OCI-LY7 (cell line): Measurements from ENCODE around the gene INTS11. TPM values are rescaled to one million over a fixed set of nuclear protein-coding genes. Genes with fewer than 3 reads are reported as not detected.

Source experiments
- BruUV-seq: library from RNA; stranded (reverse); fragments of 400-500 nt; replicated peaks from 2 replicates; lab custom pipeline; 2021; lab: Mats Ljungman, UMichigan
- CTCF ChIA-PET: fragments of 300-600 bp; sonication (Branson Sonifier 250); formaldehyde crosslinking; loops from one replicate; lab custom pipeline; 2022; ENCODE audit warnings: antibody characterized with exemption; ENCODE audit not compliant: unreplicated experiment; lab: Charles Lee
- POLR2A ChIA-PET: fragments of 300-600 bp; sonication (Branson Sonifier 250); formaldehyde crosslinking; loops from one replicate; lab custom pipeline; 2022; ENCODE audit warnings: antibody characterized with exemption; lab: Charles Lee
- DNase-seq: peaks from one replicate; pipeline ENCODE4 v3.0.0-alpha.2; 2015; ENCODE audit warnings: low spot score
- H2AFZ ChIP-seq: fragments of 200-600 bp; sonication (generic), shearing (Covaris generic); 2 replicates; pipeline ENCODE4 v1.6.1; 2014; ENCODE audit warnings: mild to moderate bottlenecking, antibody characterized with exemption, low read length, moderate library complexity
- H3K27ac ChIP-seq: fragments of 200-600 bp; sonication (generic); 2 replicates; pipeline ENCODE4 v1.5.1; 2014; ENCODE audit warnings: mixed run types, low read depth, mild to moderate bottlenecking, moderate library complexity, low read length, inconsistent platforms; ENCODE audit not compliant: poor library complexity, severe bottlenecking
- H3K36me3 ChIP-seq: fragments of 200-600 bp; sonication (generic); 2 replicates; pipeline ENCODE4 v1.6.1; 2014; ENCODE audit warnings: mild to moderate bottlenecking, antibody characterized with exemption, low read length, moderate library complexity, mixed read lengths; ENCODE audit not compliant: insufficient read depth
- H3K4me1 ChIP-seq: fragments of 200-600 bp; sonication (generic); 2 replicates; pipeline ENCODE4 v1.5.1; 2014; ENCODE audit warnings: mild to moderate bottlenecking, low read length; ENCODE audit not compliant: insufficient read depth, poor library complexity, severe bottlenecking
- H3K4me2 ChIP-seq: fragments of 200-600 bp; sonication (generic); 2 replicates; pipeline ENCODE4 v1.6.1; 2014; ENCODE audit warnings: mild to moderate bottlenecking, low read length
- H3K4me3 ChIP-seq: fragments of 200-600 bp; sonication (generic); 2 replicates; pipeline ENCODE4 v1.5.1; 2014; ENCODE audit warnings: mild to moderate bottlenecking, low read depth, low read length; ENCODE audit not compliant: poor library complexity, severe bottlenecking
- H3K79me2 ChIP-seq: fragments of 200-600 bp; sonication (generic); 2 replicates; pipeline ENCODE4 v1.6.1; 2016; ENCODE audit warnings: low read depth, mild to moderate bottlenecking, low read length, moderate library complexity, mixed read lengths; ENCODE audit not compliant: insufficient read depth
- H3K9me2 ChIP-seq: fragments of 200-600 bp; sonication (generic); 2 replicates; pipeline ENCODE4 v1.6.1; 2016; ENCODE audit warnings: mild to moderate bottlenecking, low read length, mixed read lengths; ENCODE audit not compliant: insufficient read depth
- H3K9me3 ChIP-seq: fragments of 200-600 bp; sonication (generic); 2 replicates; pipeline ENCODE4 v1.6.1; 2014; ENCODE audit warnings: mild to moderate bottlenecking, mixed run types, low read length, mixed read lengths
- H4K20me1 ChIP-seq: fragments of 200-600 bp; sonication (generic); 2 replicates; pipeline ENCODE4 v1.6.1; 2014; ENCODE audit warnings: mild to moderate bottlenecking, antibody characterized with exemption, low read length, moderate library complexity, mixed read lengths; ENCODE audit not compliant: insufficient read depth
- EZH2phosphoT487 ChIP-seq: fragments of 200-600 bp; sonication (generic); IDR thresholded peaks from 2 replicates; pipeline ENCODE4 v1.6.1; 2018; ENCODE audit warnings: low read depth, borderline replicate concordance, mild to moderate bottlenecking, mixed run types, antibody characterized with exemption, low read length, moderate library complexity, mixed read lengths
- intact Hi-C: fragments of 100-400 bp; cut with micrococcal nuclease; formaldehyde crosslinking; loops from one replicate; pipeline ENCODE4 v1.10.0; 2022; ENCODE audit not compliant: unreplicated experiment
- total RNA-seq, 2 experiments: library from RNA; depleted of rRNA in 1 of 2; stranded (reverse); fragments of >200 nt in 1 of 2; shearing (Covaris generic) in 1 of 2; gene quantifications; 2 replicates each; pipeline ENCODE4 v1.2.3, GENCODE V29; 2014 to 2022
- TF ChIP-seq, protein P1 (sequence below): fragments of 200-600 bp; sonication (generic); conservative IDR thresholded peaks from 2 replicates; pipeline ENCODE4 v1.5.1; 2014; ENCODE audit warnings: mild to moderate bottlenecking, antibody characterized with exemption, low read length, moderate library complexity, mixed read lengths

Gene INTS11
- total RNA-seq, 2 experiments from 2014 or later = 142 to 146 TPM

- intact Hi-C loops = no loop called here
- H2AFZ ChIP-seq = no peak overlapping the region
- H3K36me3 ChIP-seq = no peaks in the 10 kb centered on the region
- H3K9me2 ChIP-seq = no peaks in the 10 kb centered on the region
- CTCF ChIA-PET = no interaction called here
- H4K20me1 ChIP-seq = no peaks in the 10 kb centered on the region
- BruUV-seq = no TSS peak
- H3K4me1 ChIP-seq = no peaks in the 10 kb centered on the region
- TF ChIP-seq, protein P1, sequence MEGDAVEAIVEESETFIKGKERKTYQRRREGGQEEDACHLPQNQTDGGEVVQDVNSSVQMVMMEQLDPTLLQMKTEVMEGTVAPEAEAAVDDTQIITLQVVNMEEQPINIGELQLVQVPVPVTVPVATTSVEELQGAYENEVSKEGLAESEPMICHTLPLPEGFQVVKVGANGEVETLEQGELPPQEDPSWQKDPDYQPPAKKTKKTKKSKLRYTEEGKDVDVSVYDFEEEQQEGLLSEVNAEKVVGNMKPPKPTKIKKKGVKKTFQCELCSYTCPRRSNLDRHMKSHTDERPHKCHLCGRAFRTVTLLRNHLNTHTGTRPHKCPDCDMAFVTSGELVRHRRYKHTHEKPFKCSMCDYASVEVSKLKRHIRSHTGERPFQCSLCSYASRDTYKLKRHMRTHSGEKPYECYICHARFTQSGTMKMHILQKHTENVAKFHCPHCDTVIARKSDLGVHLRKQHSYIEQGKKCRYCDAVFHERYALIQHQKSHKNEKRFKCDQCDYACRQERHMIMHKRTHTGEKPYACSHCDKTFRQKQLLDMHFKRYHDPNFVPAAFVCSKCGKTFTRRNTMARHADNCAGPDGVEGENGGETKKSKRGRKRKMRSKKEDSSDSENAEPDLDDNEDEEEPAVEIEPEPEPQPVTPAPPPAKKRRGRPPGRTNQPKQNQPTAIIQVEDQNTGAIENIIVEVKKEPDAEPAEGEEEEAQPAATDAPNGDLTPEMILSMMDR = no peak
- TF ChIP-seq EZH2phosphoT487 = no peak
- H3K27ac ChIP-seq = no peak overlapping the region
- H3K4me3 ChIP-seq = no peak overlapping the region
- no peak for DNase-seq
- no peaks in the 10 kb centered on the region for H3K9me3 ChIP-seq
- POLR2A ChIA-PET = no interaction called here
- H3K79me2 ChIP-seq = no peaks in the 10 kb centered on the region
- H3K4me2 ChIP-seq = no peak overlapping the region
Measured at GRCh38 chr1:1285102-1285571, 39.3 kb downstream of the INTS11 start.

- ChIA-PET POLR2A (no interaction called here), CTCF (no interaction called here)
- intact Hi-C loops = no loop called here
Measured at GRCh38 chr1:1284221-1285101, 40.0 kb downstream of the INTS11 start.

More at GRCh38 chr1:1284221-1285101, 40.0 kb downstream of the INTS11 start:
- Histone ChIP-seq H3K9me3 (no peaks in the 10 kb centered on the region), H3K4me2 (no peak overlapping the region), H3K4me1 (no peaks in the 10 kb centered on the region), H3K36me3 (no peaks in the 10 kb centered on the region), H3K27ac (no peak overlapping the region), H3K79me2 (no peaks in the 10 kb centered on the region), H3K9me2 (no peaks in the 10 kb centered on the region), H2AFZ (no peak overlapping the region), H3K4me3 (no peak overlapping the region), H4K20me1 (no peaks in the 10 kb centered on the region)
- TF ChIP-seq, protein P1 = no peak
- no peak for TF ChIP-seq EZH2phosphoT487
- BruUV-seq = no TSS peak
- no peak for DNase-seq
